Measurements from ENCODE around the gene C13orf46.

DNA sequence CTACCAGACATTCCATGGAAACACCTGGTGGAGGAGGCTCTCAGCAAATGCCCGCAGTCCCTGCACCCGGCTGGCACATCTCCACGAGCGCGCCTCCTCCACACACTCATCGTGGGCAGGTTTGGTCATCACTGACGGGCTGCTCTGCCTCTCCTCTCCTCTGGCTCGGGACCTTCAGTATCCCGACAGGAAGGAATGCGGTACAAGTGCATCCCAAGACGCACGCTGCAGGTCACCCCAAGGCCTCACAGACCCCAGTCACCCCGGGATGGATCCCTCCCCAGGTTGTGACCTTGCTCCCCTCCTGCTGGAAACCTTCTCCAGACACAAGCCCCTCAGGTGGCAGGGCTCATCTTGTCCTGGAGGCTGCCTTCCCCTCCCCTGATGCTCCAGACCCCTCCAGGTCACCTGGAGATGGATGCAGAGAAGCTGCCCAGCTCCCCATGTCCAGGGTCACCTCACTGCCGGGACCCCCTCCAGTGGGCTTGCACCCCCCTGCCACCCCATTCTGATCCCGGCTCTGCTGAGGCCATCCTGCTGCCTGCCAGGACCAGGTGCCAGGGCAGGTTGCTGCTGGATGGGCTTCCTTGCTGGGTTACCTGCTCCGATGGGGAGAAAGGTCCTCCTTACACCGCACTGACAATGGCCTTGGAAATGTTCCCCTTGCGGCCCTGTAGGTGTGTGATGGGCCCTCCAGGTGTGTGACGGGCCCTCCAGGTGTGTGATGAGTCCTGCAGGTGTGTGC is 29.9 kb downstream of the C13orf46 start:
- TF ChIP-seq CTCF (conservative IDR thresholded peaks at IDR 0.05; ENCODE audit: low read depth, low read length) (no peak), EZH2phosphoT487 (IDR thresholded peaks at IDR 0.05; ENCODE audit: borderline replicate concordance, low read length) (no peak), EZH2 (IDR thresholded peaks at IDR 0.05; ENCODE audit: low read length, unreplicated experiment) (no peak)
